Gastrocnemius medialis (tissue), 4 donors: Measurements from ENCODE around the gene MAGEA9.

Experiments used
- POLR2A ChIP-seq, 2 donors: fragments of 450-650 bp; IDR thresholded peaks; one replicate each; pipeline ENCODE4 v1.6.1; 2017; ENCODE audit warnings: antibody characterized with exemption in 2 of 2, mild to moderate bottlenecking in 2 of 2, moderate library complexity in 2 of 2
- TF ChIP-seq, protein P1 (sequence below), 5 experiments: fragments of 450-650 bp in 3 of 5; fragments of 200-600 bp in 2 of 5; sonication (generic) in 2 of 5; IDR thresholded peaks in 4 of 5; conservative IDR thresholded peaks in 1 of 5; 1 replicate in 4 of 5; 2 replicates in 1 of 5; pipeline ENCODE4 v1.5.1; 2016 to 2019; ENCODE audit warnings: antibody characterized with exemption in 5 of 5, mild to moderate bottlenecking in 3 of 5, moderate library complexity in 3 of 5

DNA sequence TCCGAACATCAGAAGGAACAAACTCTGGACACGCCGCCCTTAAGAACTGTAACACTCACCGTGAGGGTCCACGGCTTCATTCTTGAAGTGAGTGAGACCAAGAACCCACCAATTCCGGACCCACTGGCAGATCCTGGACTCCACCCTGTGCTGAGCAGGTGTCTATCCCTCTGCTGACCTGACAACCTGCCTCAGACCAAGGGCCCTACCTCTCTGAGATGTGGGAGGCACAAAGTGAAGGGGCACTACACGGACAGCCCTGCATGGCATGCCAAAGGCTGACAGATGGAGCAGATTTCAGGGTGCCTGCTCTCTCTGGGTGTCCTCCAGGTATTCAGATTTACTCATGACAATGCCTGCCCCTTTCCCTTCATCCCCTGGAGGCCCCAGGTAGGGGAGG is 21.9 kb upstream of the MAGEA9 start:
- TF ChIP-seq, protein P1, sequence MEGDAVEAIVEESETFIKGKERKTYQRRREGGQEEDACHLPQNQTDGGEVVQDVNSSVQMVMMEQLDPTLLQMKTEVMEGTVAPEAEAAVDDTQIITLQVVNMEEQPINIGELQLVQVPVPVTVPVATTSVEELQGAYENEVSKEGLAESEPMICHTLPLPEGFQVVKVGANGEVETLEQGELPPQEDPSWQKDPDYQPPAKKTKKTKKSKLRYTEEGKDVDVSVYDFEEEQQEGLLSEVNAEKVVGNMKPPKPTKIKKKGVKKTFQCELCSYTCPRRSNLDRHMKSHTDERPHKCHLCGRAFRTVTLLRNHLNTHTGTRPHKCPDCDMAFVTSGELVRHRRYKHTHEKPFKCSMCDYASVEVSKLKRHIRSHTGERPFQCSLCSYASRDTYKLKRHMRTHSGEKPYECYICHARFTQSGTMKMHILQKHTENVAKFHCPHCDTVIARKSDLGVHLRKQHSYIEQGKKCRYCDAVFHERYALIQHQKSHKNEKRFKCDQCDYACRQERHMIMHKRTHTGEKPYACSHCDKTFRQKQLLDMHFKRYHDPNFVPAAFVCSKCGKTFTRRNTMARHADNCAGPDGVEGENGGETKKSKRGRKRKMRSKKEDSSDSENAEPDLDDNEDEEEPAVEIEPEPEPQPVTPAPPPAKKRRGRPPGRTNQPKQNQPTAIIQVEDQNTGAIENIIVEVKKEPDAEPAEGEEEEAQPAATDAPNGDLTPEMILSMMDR (IDR thresholded peaks at IDR 0.05 in 4 of 5, conservative IDR thresholded peaks at IDR 0.05 in 1 of 5): no peak
- TF ChIP-seq POLR2A (IDR thresholded peaks at IDR 0.05): no peak
